B cell (primary cell): ENCODE data around the gene SLC6A7. TPM values are rescaled to one million over a fixed set of nuclear protein-coding genes. Genes with fewer than 3 reads are reported as not detected.

Experiments
- ATAC-seq: fragments of 200-7000 bp; cut with Tn5 transposase; one replicate; pipeline ENCODE4 v1.10.0; 2021; ENCODE audit warnings: low read depth, mild to moderate bottlenecking, moderate number of reproducible peaks, moderate library complexity
- CTCF ChIA-PET: fragments of 350-600 bp; sonication (Branson Sonifier 250); formaldehyde crosslinking; loops from one replicate; lab custom pipeline; 2021; ENCODE audit warnings: antibody characterized with exemption, inconsistent platforms; lab: Charles Lee
- POLR2A ChIA-PET: fragments of 350-600 bp; sonication (Branson Sonifier 250); formaldehyde crosslinking; loops from one replicate; lab custom pipeline; 2021; ENCODE audit warnings: antibody characterized with exemption; lab: Charles Lee
- DNase-seq: peaks from one replicate; pipeline ENCODE4 v3.0.0; 2013
- H2AFZ ChIP-seq: 2 replicates; pipeline ENCODE4 v1.6.1; 2012; ENCODE audit warnings: mild to moderate bottlenecking, low read depth, low read length; ENCODE audit not compliant: insufficient read depth, poor library complexity, severe bottlenecking
- H3K27ac ChIP-seq, 2 donors: 1 replicate in 1 of 2; 2 replicates in 1 of 2; pipeline ENCODE4 v1.5.1; 2012 to 2013; ENCODE audit warnings: low read length in 2 of 2, mild to moderate bottlenecking in 2 of 2, moderate library complexity in 1 of 2
- H3K27me3 ChIP-seq, 4 experiments: fragments of 200-600 bp in 1 of 4; sonication (generic) in 1 of 4; replicated peaks in 1 of 4; 1 replicate in 2 of 4; 2 replicates in 2 of 4; pipeline versions ENCODE4 v1.6.1 to v1.7.0; 2013 to 2016; ENCODE audit warnings: low read length in 3 of 4, mild to moderate bottlenecking in 2 of 4, mixed read lengths in 1 of 4, moderate library complexity in 1 of 4; ENCODE audit not compliant: insufficient read depth in 4 of 4, control insufficient read depth in 3 of 4; ENCODE audit errors: control extremely low read depth in 1 of 4
- H3K36me3 ChIP-seq, 2 experiments: replicated peaks in 1 of 2; 1 replicate in 1 of 2; 2 replicates in 1 of 2; pipeline versions ENCODE4 v1.6.1 to v1.7.1; 2013; ENCODE audit warnings: low read length in 1 of 2; ENCODE audit not compliant: insufficient read depth in 2 of 2, control insufficient read depth in 1 of 2; ENCODE audit errors: control extremely low read depth in 1 of 2, extremely low read depth in 1 of 2
- H3K4me1 ChIP-seq, 2 donors: fragments of 200-600 bp in 1 of 2; sonication (generic) in 1 of 2; 1 replicate in 1 of 2; 2 replicates in 1 of 2; pipeline versions ENCODE4 v1.5.1 to v1.6.1; 2013 to 2017; ENCODE audit warnings: low read length in 2 of 2; ENCODE audit not compliant: control insufficient read depth in 2 of 2, insufficient read depth in 2 of 2
- H3K4me2 ChIP-seq: replicated peaks from 2 replicates; pipeline ENCODE3; 2012; ENCODE audit warnings: mild to moderate bottlenecking, low read depth, low read length; ENCODE audit not compliant: poor library complexity, severe bottlenecking
- H3K4me3 ChIP-seq, 5 experiments: fragments of 200-600 bp in 1 of 5; sonication (generic) in 1 of 5; 1 replicate in 3 of 5; 2 replicates in 2 of 5; pipeline versions ENCODE4 v1.5.1 to v1.7.0; 2011 to 2016; ENCODE audit warnings: low read length in 4 of 5, mild to moderate bottlenecking in 4 of 5, low read depth in 2 of 5, control low read depth in 1 of 5, moderate library complexity in 1 of 5; ENCODE audit not compliant: insufficient read depth in 1 of 5; ENCODE audit errors: control extremely low read depth in 1 of 5, extremely low read depth in 1 of 5
- H3K79me2 ChIP-seq: fragments of 200-600 bp; sonication (generic); one replicate; pipeline ENCODE4 v1.6.0; 2016; ENCODE audit warnings: low read length; ENCODE audit not compliant: control insufficient read depth, insufficient read depth
- H3K9ac ChIP-seq: fragments of 200-600 bp; sonication (generic); 2 replicates; pipeline ENCODE4 v1.6.1; 2017; ENCODE audit warnings: mild to moderate bottlenecking, low read length, moderate library complexity
- H3K9me3 ChIP-seq, 3 donors: one replicate each; pipeline versions ENCODE4 v1.6.1 to v1.7.1; 2013; ENCODE audit warnings: low read length in 2 of 3; ENCODE audit not compliant: control insufficient read depth in 2 of 3, insufficient read depth in 1 of 3; ENCODE audit errors: control extremely low read depth in 1 of 3
- H4K20me1 ChIP-seq: 2 replicates; pipeline ENCODE4 v1.6.0; 2012; ENCODE audit warnings: mild to moderate bottlenecking, low read length; ENCODE audit not compliant: insufficient read depth, control insufficient read depth, poor library complexity, severe bottlenecking
- H3K27ac Mint-ChIP-seq: one replicate; pipeline ENCODE4 v1.8.0; 2021; ENCODE audit warnings: mixed read lengths
- H3K27me3 Mint-ChIP-seq: one replicate; pipeline ENCODE4 v1.8.0; 2021; ENCODE audit warnings: mixed read lengths
- H3K4me1 Mint-ChIP-seq: one replicate; pipeline ENCODE4 v1.8.0; 2021; ENCODE audit warnings: mixed read lengths
- H3K4me3 Mint-ChIP-seq: one replicate; pipeline ENCODE4 v1.8.0; 2021; ENCODE audit warnings: mixed read lengths
- H3K9me3 Mint-ChIP-seq: one replicate; pipeline ENCODE4 v1.8.0; 2022; ENCODE audit warnings: mixed read lengths; ENCODE audit not compliant: insufficient read depth
- EZH2 ChIP-seq: IDR thresholded peaks from 2 replicates; pipeline ENCODE4 v1.6.1; 2012; ENCODE audit warnings: borderline replicate concordance, low read depth, mild to moderate bottlenecking, moderate library complexity, low read length; ENCODE audit not compliant: insufficient read depth, poor library complexity, severe bottlenecking
- WGBS: methylation state at CpG from one replicate; pipeline ENCODE4 v1.1.5; 2013; ENCODE audit warnings: missing lambda C conversion rate; ENCODE audit not compliant: insufficient coverage; 5-methylcytosine and 5-hydroxymethylcytosine counted together
- intact Hi-C: fragments of 100-400 bp; cut with micrococcal nuclease; formaldehyde crosslinking; loops from one replicate; pipeline ENCODE4 v1.10.0; 2022
- polyA plus RNA-seq: library from polyadenylated mRNA; depleted of rRNA; stranded (reverse); fragments of >200 nt; gene quantifications from 2 replicates; pipeline ENCODE4 v1.2.3, GENCODE V29; 2012
- total RNA-seq, 2 donors: library from RNA; stranded (reverse); fragments of 120-200 nt in 1 of 2; gene quantifications; 1 replicate in 1 of 2; 2 replicates in 1 of 2; pipeline versions ENCODE4 v1.2.3 to v1.2.4, GENCODE V29; 2013 to 2022
- TF ChIP-seq, protein P1 (sequence below): fragments of 200-600 bp; IDR thresholded peaks from one replicate; pipeline ENCODE4 v1.8.0; 2022; ENCODE audit warnings: antibody characterized with exemption, mild to moderate bottlenecking

The SLC6A7 gene
- total and polyA plus RNA-seq, 2 donors (not counting 1 experiment from before 2014, with no cell fraction given): not detected

DNA sequence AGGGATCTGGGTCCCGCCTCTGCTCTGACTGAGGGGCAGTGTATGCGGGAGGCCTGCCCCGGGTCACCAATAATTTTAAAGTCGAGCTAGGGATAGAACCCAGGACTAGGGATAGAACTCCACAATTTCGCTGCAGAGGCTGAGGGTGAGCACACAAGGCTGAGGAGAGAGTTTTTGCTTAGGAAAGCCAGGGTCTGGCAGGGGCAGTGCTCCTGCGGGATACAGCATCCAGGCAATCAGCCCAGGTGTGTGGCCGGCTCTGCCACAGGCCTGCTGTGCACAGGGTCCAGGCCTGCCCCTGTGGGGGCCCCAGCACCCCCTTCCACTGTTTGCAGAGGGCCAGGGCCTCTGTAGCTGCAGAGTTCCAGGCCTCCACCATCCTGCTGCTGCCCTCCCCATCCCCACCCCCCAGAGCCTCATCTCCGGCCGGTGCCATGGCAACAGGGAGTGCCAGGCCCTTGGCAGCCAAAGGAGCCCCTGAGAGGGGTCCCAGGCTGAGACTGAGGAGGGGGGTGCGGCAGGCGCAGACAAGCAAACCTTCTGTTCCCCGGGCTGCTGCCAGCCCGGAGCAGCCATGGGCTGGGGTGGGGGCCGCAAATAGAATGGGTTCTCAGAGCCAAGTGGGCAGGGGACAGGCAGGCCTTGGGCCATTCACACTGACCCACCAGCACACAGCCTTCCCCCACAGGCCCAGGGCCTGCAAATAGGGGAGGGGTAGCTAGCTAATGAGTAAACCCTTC lies 42.8 kb upstream of the SLC6A7 start:
- H3K9me3 Mint-ChIP-seq: no peaks in the 10 kb centered on the region
- no peaks in the 10 kb centered on the region for H3K4me1 ChIP-seq
- H3K79me2 ChIP-seq: no peaks in the 10 kb centered on the region
- no peaks in the 10 kb centered on the region for H3K4me1 Mint-ChIP-seq
- H3K36me3 ChIP-seq: no peaks in the 10 kb centered on the region
- H3K4me2 ChIP-seq: no peak overlapping the region
- ChIA-PET POLR2A (no interaction called here), CTCF (no interaction called here)
- H3K9me3 ChIP-seq: no peaks in the 10 kb centered on the region
- no peak for TF ChIP-seq EZH2
- TF ChIP-seq, protein P1, sequence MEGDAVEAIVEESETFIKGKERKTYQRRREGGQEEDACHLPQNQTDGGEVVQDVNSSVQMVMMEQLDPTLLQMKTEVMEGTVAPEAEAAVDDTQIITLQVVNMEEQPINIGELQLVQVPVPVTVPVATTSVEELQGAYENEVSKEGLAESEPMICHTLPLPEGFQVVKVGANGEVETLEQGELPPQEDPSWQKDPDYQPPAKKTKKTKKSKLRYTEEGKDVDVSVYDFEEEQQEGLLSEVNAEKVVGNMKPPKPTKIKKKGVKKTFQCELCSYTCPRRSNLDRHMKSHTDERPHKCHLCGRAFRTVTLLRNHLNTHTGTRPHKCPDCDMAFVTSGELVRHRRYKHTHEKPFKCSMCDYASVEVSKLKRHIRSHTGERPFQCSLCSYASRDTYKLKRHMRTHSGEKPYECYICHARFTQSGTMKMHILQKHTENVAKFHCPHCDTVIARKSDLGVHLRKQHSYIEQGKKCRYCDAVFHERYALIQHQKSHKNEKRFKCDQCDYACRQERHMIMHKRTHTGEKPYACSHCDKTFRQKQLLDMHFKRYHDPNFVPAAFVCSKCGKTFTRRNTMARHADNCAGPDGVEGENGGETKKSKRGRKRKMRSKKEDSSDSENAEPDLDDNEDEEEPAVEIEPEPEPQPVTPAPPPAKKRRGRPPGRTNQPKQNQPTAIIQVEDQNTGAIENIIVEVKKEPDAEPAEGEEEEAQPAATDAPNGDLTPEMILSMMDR: no peak
- no peaks in the 10 kb centered on the region for H3K27me3 ChIP-seq
- no peak overlapping the region for H3K27ac ChIP-seq
- no peak overlapping the region for H2AFZ ChIP-seq
- intact Hi-C loops: no loop called here
- no peak overlapping the region for H3K4me3 Mint-ChIP-seq
- no peak for DNase-seq
- no peak overlapping the region for H3K4me3 ChIP-seq
- no peak overlapping the region for H3K9ac ChIP-seq
- ATAC-seq: no peak
- 98% methylated on average over 10 of the region's 14 CpGs for whole genome bisulfite sequencing
- no peaks in the 10 kb centered on the region for H3K27me3 Mint-ChIP-seq
- no peak overlapping the region for H3K27ac Mint-ChIP-seq
- H4K20me1 ChIP-seq: no peaks in the 10 kb centered on the region

DNA sequence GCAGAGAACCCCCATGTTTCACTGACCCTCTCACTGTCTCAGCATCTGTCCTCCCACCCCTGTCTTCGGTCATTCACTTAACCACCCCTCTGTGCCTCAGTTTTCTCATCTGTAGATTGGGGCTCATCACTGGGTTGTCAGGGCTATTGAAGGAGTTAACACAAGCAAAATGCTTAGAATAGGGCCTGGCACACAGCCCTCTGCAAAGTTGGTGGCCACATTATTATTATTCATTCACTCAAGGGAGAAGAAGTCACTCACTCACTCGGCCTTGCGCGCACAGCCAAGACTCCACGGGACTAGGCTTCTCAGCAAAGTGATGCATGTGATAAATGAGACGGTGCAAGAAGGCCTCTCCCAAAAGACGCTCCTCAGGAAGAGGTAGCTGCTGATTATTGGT lies 42.2 kb upstream of the SLC6A7 start:
- H3K36me3 ChIP-seq: no peaks in the 10 kb centered on the region
- Mint-ChIP-seq H3K27ac (no peak overlapping the region), H3K9me3 (no peaks in the 10 kb centered on the region), H3K4me1 (no peaks in the 10 kb centered on the region), H3K4me3 (no peak overlapping the region), H3K27me3 (no peaks in the 10 kb centered on the region)
- TF ChIP-seq EZH2: no peak
- TF ChIP-seq, protein P1: no peak
- no peak for ATAC-seq
- WGBS: 100% methylated on average over 3 of the region's 7 CpGs
- H4K20me1 ChIP-seq: no peaks in the 10 kb centered on the region
- ChIA-PET POLR2A (no interaction called here), CTCF (no interaction called here)
- intact Hi-C loops: no loop called here
- no peaks in the 10 kb centered on the region for H3K27me3 ChIP-seq
- no peaks in the 10 kb centered on the region for H3K4me1 ChIP-seq
- H3K4me3 ChIP-seq: no peak overlapping the region
- no peak overlapping the region for H2AFZ ChIP-seq
- no peak overlapping the region for H3K27ac ChIP-seq
- no peak overlapping the region for H3K4me2 ChIP-seq
- H3K9me3 ChIP-seq: no peaks in the 10 kb centered on the region
- no peak overlapping the region for H3K9ac ChIP-seq
- H3K79me2 ChIP-seq: no peaks in the 10 kb centered on the region
- DNase-seq: no peak
